Subcutaneous adipose tissue (tissue), 4 donors: Measurements from ENCODE around the gene WNT1. TPM values are rescaled to one million over a fixed set of nuclear protein-coding genes. Genes with fewer than 3 reads are reported as not detected.

Source experiments
- total RNA-seq, 4 donors: library from RNA; depleted of rRNA; stranded (reverse); fragments of >200 nt; gene quantifications; one replicate each; pipeline ENCODE4 v1.1.0, GENCODE V29; 2016
- TF ChIP-seq, protein P1 (sequence below): fragments of 450-650 bp; IDR thresholded peaks from one replicate; pipeline ENCODE4 v1.5.1; 2016; ENCODE audit warnings: low read depth, mild to moderate bottlenecking, control low read depth, antibody characterized with exemption, moderate library complexity

WNT1 gene
- total RNA-seq, 4 donors from 2014 or later, result not detected

DNA sequence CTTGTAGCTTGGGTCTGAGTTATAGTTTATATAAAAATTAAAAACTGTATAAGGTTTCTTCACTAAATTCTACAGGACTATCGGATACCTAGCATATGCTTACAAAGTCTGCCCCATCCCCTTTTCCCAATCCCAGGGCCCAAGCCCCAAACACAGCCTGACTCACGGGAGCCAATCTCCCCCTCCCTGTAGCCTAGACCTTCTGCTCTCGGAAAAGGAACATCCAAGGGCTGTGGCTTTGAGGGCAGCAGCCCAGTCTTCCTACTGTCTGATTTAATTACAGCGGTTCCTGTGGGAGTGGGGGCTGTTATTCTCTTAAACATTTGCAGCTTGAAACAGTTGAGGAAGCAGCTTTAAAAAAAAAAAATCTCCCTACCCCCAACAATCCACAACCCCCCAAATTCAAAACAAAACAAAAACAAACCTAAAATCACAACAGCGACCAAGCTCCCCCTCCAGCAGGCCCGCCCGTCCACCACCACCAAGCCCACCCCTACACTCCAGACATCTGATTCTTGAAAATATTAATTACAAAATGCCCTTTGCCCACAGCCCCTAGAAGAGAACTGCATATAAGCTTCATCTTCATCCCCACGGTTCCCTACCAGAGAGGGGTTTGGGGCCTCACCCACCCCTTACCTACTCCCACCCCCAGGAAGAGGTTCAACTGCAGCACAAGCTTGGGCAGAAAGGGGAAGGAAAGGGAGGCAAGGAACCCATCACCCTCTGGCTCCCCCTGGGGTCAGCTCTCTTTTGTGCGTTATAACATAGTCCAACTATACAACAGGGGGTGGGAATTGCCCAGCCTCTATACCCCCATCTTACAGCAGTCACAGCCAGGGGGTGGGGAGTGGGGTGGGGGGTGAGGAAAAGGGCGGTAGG is 41.6 kb downstream of the WNT1 start:
- TF ChIP-seq, protein P1, sequence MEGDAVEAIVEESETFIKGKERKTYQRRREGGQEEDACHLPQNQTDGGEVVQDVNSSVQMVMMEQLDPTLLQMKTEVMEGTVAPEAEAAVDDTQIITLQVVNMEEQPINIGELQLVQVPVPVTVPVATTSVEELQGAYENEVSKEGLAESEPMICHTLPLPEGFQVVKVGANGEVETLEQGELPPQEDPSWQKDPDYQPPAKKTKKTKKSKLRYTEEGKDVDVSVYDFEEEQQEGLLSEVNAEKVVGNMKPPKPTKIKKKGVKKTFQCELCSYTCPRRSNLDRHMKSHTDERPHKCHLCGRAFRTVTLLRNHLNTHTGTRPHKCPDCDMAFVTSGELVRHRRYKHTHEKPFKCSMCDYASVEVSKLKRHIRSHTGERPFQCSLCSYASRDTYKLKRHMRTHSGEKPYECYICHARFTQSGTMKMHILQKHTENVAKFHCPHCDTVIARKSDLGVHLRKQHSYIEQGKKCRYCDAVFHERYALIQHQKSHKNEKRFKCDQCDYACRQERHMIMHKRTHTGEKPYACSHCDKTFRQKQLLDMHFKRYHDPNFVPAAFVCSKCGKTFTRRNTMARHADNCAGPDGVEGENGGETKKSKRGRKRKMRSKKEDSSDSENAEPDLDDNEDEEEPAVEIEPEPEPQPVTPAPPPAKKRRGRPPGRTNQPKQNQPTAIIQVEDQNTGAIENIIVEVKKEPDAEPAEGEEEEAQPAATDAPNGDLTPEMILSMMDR, result no peak

DNA sequence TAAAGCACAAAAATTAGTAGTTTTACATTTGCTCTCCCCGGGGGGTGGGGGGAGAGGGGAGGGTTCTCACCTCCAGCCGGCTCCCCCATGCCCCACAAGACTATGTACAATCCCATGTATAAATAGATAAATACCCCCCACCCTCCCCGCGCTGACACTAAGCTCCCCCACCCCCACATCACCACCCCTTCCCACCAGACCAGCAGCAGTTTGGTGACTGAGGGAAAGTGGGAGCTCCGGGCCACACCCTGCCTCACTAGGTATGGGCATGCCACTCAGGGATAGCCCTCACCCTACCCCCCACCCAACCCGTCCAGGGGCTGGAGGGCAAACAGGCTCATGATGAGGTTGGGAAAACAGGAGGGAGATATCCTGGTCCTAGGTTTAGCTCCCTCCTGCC is 42.3 kb downstream of the WNT1 start:
- TF ChIP-seq, protein P1, result no peak

DNA sequence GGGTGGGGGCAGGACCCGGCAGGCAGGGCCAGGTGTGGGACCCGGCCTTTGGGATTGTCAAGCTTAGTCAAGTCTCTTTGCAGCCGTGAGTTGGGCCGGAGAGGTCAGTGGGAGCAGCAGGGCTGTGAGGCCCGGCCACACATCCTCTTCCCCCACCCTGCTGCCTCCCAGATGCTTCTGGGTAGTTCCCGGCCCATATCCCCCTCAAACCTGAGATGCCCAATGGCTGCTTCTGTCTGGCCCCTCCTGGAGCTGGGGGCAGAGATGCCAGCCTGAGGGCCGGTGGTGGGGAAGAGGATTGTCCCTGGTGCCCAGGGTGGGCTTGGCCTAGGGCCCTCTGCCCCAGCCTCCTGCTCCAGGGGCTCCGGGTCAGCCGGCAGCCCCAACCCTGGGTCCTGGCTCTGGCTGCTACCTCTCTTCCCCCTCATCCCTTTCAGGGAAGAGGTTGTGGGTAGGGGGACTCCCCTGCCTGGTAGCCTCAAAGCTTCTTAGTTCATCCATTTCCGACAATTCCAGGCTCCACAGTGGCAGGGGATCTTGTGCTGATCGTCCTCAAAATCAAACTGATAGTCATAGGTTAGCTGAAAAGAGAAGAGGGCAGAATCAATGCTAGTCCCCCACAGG is 43.3 kb downstream of the WNT1 start:
- TF ChIP-seq, protein P1, result no peak

DNA sequence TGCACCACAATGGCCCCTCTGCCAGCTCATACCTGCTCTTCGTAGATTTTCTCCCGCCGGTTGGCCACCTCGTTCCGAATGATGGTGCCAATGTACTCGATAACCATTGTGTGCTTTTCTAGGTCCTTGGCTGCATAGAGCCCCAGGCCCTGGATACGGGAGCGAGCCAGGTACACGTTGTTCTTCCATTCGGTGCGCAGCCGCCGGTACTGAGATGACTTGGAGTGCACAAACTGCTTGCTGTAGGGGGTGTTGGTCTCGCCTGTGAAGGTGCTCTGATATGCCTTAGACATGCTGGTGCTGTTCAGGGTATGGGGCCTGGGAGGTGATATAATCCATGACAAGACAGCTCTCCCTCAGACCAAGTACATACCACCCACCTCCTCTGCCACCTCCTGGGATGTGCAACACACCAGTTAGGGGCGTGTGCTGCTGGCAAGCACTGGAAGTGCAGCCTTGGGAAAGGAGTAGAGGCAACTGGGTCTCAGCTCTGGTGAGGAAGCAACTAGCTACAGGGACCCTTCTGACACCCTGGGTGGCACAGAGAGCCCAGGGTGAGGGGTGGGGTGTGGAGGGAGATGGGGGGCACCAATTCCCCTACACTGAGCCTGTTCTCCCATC is 44.5 kb downstream of the WNT1 start:
- TF ChIP-seq, protein P1, result no peak

DNA sequence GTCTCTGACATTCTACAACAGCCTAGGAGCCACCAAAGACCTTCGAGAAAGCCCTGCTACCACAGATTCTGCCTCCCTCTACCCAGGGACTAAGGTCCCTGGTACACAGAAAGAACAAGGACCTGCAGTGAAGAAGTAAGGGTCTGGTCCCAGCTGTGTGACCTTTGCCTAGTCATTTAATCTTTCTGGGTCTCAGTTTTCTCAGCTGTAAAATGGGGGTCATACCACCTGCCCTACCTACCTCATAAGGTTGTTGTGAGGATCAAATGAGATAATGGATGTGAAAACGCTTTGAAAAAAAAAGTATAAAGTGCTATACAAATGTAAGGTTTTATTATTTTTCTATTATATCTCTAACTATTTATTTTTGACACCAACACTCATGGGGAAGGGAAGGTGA is 45.7 kb downstream of the WNT1 start:
- TF ChIP-seq, protein P1, result no peak

DNA sequence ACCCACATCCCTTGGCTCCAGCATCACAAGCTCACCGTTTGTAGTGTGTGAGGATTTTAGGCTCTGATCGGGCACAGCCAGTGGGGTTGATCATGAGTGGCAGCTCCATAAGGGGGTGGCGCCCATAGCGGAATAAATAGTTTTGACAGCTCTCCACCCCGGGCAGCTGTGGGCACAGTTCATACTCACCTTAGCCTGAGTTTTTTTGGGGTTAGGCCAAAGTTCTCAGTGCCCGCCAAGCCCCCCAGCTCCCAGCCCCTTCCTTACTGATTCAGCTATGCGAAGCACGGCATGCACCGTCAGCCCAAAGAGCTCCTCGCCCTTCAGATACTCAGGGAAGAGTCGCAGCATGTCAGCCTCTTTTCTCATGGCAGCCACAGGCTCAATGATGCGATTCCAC is 46.4 kb downstream of the WNT1 start:
- TF ChIP-seq, protein P1, result no peak

DNA sequence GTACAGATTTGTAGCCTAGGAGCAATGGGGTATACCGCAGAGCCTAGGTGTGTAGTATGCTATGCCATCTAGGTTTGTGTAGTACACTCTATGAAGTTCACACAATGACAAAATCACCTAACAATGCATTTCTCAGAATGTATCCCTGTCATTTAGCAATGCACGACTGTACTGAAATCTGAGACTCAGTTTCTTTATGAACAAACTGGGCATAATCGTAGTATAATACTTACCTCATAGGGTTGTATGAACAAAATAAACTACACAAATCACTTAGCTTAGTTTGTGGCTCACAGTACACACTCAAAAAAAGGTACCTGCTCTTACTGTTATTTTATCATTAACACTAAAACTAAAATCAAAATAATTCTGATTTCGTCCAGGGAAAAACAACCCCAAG is 47.3 kb downstream of the WNT1 start:
- TF ChIP-seq, protein P1, result no peak
